Measurements from ENCODE around the gene RLF.

DNA sequence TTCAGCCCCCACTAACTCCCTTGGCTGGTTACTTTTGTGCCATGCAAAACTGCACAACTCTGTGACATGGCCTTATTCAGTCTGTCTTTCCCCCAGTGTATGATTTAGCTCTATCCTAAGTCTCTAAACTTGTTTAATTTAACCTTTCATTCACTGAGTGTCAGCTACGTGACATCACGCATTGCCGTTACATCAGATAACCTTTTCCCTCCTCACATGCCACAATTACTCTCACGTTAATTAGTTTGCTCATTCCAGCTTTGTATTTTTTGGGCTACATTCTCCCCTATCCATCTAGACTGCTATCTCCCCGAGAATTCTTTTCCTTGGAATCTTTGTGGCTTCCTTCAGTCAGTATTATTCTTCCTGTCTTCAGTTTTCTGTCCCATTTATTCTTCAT is 57.1 kb downstream of the RLF start:
- TF ChIP-seq, protein P1, sequence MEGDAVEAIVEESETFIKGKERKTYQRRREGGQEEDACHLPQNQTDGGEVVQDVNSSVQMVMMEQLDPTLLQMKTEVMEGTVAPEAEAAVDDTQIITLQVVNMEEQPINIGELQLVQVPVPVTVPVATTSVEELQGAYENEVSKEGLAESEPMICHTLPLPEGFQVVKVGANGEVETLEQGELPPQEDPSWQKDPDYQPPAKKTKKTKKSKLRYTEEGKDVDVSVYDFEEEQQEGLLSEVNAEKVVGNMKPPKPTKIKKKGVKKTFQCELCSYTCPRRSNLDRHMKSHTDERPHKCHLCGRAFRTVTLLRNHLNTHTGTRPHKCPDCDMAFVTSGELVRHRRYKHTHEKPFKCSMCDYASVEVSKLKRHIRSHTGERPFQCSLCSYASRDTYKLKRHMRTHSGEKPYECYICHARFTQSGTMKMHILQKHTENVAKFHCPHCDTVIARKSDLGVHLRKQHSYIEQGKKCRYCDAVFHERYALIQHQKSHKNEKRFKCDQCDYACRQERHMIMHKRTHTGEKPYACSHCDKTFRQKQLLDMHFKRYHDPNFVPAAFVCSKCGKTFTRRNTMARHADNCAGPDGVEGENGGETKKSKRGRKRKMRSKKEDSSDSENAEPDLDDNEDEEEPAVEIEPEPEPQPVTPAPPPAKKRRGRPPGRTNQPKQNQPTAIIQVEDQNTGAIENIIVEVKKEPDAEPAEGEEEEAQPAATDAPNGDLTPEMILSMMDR (IDR thresholded peaks at IDR 0.05; ENCODE audit: low read depth, low read length) = no peak
- TF ChIP-seq MYC (IDR thresholded peaks at IDR 0.05; ENCODE audit: low read depth, low read length) (no peak), POLR2A (IDR thresholded peaks at IDR 0.05; ENCODE audit: extremely low read depth, insufficient read length) (no peak)
- TF ChIP-seq, protein P2, sequence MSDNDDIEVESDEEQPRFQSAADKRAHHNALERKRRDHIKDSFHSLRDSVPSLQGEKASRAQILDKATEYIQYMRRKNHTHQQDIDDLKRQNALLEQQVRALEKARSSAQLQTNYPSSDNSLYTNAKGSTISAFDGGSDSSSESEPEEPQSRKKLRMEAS (IDR thresholded peaks at IDR 0.05; ENCODE audit: low read depth, low read length) = no peak
